Endothelial cell of umbilical vein (primary cell): ENCODE data around the gene ADIPOR2. TPM values are rescaled to one million over a fixed set of nuclear protein-coding genes. Genes with fewer than 3 reads are reported as not detected.

Experiments used
- BruUV-seq: library from RNA; stranded (reverse); fragments of 400-500 nt; replicated peaks from 2 replicates; lab custom pipeline; 2021; lab: Mats Ljungman, UMichigan
- CTCF ChIA-PET: fragments of 300-600, 350-600 bp; sonication (Branson Sonifier 250); formaldehyde crosslinking; loops from one replicate; lab custom pipeline; 2021; ENCODE audit warnings: antibody characterized with exemption, inconsistent platforms; lab: Charles Lee
- POLR2A ChIA-PET: fragments of 300-600, 350-600 bp; sonication (Branson Sonifier 250); formaldehyde crosslinking; loops from one replicate; lab custom pipeline; 2021; ENCODE audit warnings: antibody characterized with exemption, inconsistent platforms; lab: Charles Lee
- DNase-seq: peaks from one replicate; pipeline ENCODE4 v3.0.0-alpha.2; 2011; ENCODE audit warnings: low read depth, low spot score
- FAIRE-seq: peaks from 2 replicates; lab custom pipeline; 2011; peaks lifted over from hg19 to GRCh38; lab: Jason Lieb, UNC
- H2AFZ ChIP-seq: 2 replicates; pipeline ENCODE4 v1.6.0; 2012; ENCODE audit warnings: low read depth, low read length, control low read depth, inconsistent platforms
- H3K27ac ChIP-seq: 2 replicates; pipeline ENCODE4 v1.5.1; 2011; ENCODE audit warnings: low read depth, mild to moderate bottlenecking, control low read depth, low read length, moderate library complexity; ENCODE audit not compliant: insufficient read depth
- H3K27me3 ChIP-seq, 2 experiments: 2 replicates each; pipeline versions ENCODE4 v1.6.0 to v1.6.1; 2011; ENCODE audit warnings: low read length in 2 of 2, mixed read lengths in 1 of 2; ENCODE audit not compliant: control insufficient read depth in 2 of 2, insufficient read depth in 2 of 2
- H3K36me3 ChIP-seq, 2 experiments: 2 replicates in 1 of 2; 3 replicates in 1 of 2; pipeline ENCODE4 v1.5.1; 2011; ENCODE audit warnings: low read length in 2 of 2, mild to moderate bottlenecking in 1 of 2, moderate library complexity in 1 of 2; ENCODE audit not compliant: control insufficient read depth in 2 of 2, insufficient read depth in 2 of 2; ENCODE audit errors: extremely low read depth in 1 of 2
- H3K4me1 ChIP-seq: 3 replicates; pipeline ENCODE4 v1.5.1; 2011; ENCODE audit warnings: mild to moderate bottlenecking, low read length; ENCODE audit not compliant: control insufficient read depth, insufficient read depth; ENCODE audit errors: extremely low read depth
- H3K4me2 ChIP-seq: 2 replicates; pipeline ENCODE4 v1.6.1; 2011; ENCODE audit warnings: low read length, control low read depth, mixed read lengths; ENCODE audit not compliant: insufficient read depth
- H3K4me3 ChIP-seq, 3 experiments: fragments of 200-600 bp in 1 of 3; sonication (generic), shearing (Covaris generic) in 1 of 3; replicated peaks in 1 of 3; 2 replicates each; pipeline ENCODE4 v1.5.1; 2011 to 2016; ENCODE audit warnings: control low read depth in 3 of 3, low read length in 3 of 3, mild to moderate bottlenecking in 2 of 3, inconsistent platforms in 1 of 3, low read depth in 1 of 3, moderate library complexity in 1 of 3; ENCODE audit not compliant: insufficient read depth in 1 of 3
- H3K79me2 ChIP-seq: 2 replicates; pipeline ENCODE4 v1.6.0; 2012; ENCODE audit warnings: low read length, inconsistent platforms; ENCODE audit not compliant: control insufficient read depth, insufficient read depth
- H3K9ac ChIP-seq: replicated peaks from 2 replicates; pipeline ENCODE3; 2011; ENCODE audit warnings: low read length, control low read depth; ENCODE audit not compliant: insufficient read depth; ENCODE audit errors: extremely low read depth
- H3K9me1 ChIP-seq: replicated peaks from 3 replicates; pipeline ENCODE4 v1.6.0; 2011; ENCODE audit warnings: mild to moderate bottlenecking, low read length; ENCODE audit not compliant: control insufficient read depth, insufficient read depth; ENCODE audit errors: extremely low read depth
- H3K9me3 ChIP-seq: replicated peaks from 2 replicates; pipeline ENCODE4 v1.5.1; 2012; ENCODE audit warnings: low read length, inconsistent platforms; ENCODE audit not compliant: control insufficient read depth, insufficient read depth
- H4K20me1 ChIP-seq: replicated peaks from 2 replicates; pipeline ENCODE3; 2011; ENCODE audit warnings: mild to moderate bottlenecking, low read length; ENCODE audit not compliant: control insufficient read depth, insufficient read depth; ENCODE audit errors: extremely low read depth
- EZH2 ChIP-seq: IDR thresholded peaks from 2 replicates; pipeline ENCODE4 v1.6.1; 2012; ENCODE audit warnings: borderline replicate concordance, low read depth, mild to moderate bottlenecking, moderate library complexity, low read length, inconsistent platforms; ENCODE audit not compliant: severe bottlenecking
- FOS ChIP-seq: IDR thresholded peaks from 2 replicates; pipeline ENCODE4 v1.6.1; 2011; ENCODE audit warnings: mild to moderate bottlenecking, low read length, moderate library complexity, borderline replicate concordance; ENCODE audit not compliant: insufficient read depth
- GATA2 ChIP-seq: IDR thresholded peaks from 2 replicates; pipeline ENCODE4 v1.7.0; 2011; ENCODE audit warnings: low read depth, mild to moderate bottlenecking, moderate library complexity, mixed read lengths, low read length; ENCODE audit not compliant: insufficient read length, insufficient read depth
- JUN ChIP-seq: IDR thresholded peaks from 2 replicates; pipeline ENCODE4 v1.6.1; 2011; ENCODE audit warnings: borderline replicate concordance, low read depth; ENCODE audit not compliant: insufficient read length, insufficient read depth
- MYC ChIP-seq: IDR thresholded peaks from one replicate; pipeline ENCODE4 v1.6.1; 2011; ENCODE audit warnings: mild to moderate bottlenecking, low read depth, low read length
- POLR2A ChIP-seq: IDR thresholded peaks from 2 replicates; pipeline ENCODE4 v1.6.1; 2012; ENCODE audit warnings: low read depth, mild to moderate bottlenecking, control low read depth, low read length
- POLR2AphosphoS5 ChIP-seq: IDR thresholded peaks from 2 replicates; pipeline ENCODE4 v1.6.1; 2012; ENCODE audit warnings: low read depth, mild to moderate bottlenecking, control low read depth, low read length, moderate library complexity; ENCODE audit not compliant: insufficient read depth
- dilution Hi-C: fragments of 300-500 bp; cut with MboI; formaldehyde crosslinking; loops from one replicate; pipeline ENCODE4 v1.15.0; 2019; ENCODE audit warnings: low sequenced_read_pairs; ENCODE audit not compliant: extremely low pct_ligation_motif_present
- intact Hi-C: fragments of 100-400 bp; cut with micrococcal nuclease; formaldehyde crosslinking; loops from one replicate; pipeline ENCODE4 v1.10.0; 2022
- polyA plus RNA-seq, 4 experiments: library from polyadenylated mRNA; depleted of rRNA in 3 of 4; stranded (reverse) in 3 of 4; unstranded in 1 of 4; fragments of >200 nt; gene quantifications; 2 replicates each; pipeline versions ENCODE4 v1.2.1 to v1.2.3, GENCODE V29; 2011 to 2012; ENCODE audit warnings: missing spikeins in 1 of 4
- total RNA-seq: library from RNA; stranded (reverse); gene quantifications from 2 replicates; pipeline ENCODE4 v1.2.3, GENCODE V29; 2021
- TF ChIP-seq, protein P1 (sequence below): IDR thresholded peaks from 2 replicates; pipeline ENCODE4 v1.6.1; 2011; ENCODE audit not compliant: insufficient read depth, insufficient read length
- TF ChIP-seq, protein P2 (sequence below), 2 donors: IDR thresholded peaks; 1 replicate in 1 of 2; 2 replicates in 1 of 2; pipeline ENCODE4 v1.5.1; 2011; ENCODE audit warnings: low read length in 2 of 2, mild to moderate bottlenecking in 2 of 2, moderate library complexity in 2 of 2, control low read depth in 1 of 2, inconsistent platforms in 1 of 2, low read depth in 1 of 2; ENCODE audit not compliant: insufficient read depth in 1 of 2; ENCODE audit errors: extremely low read depth in 1 of 2

ADIPOR2 gene
- total and polyA plus RNA-seq, 2 donors (not counting 3 experiments of a cell fraction or from before 2014, with no cell fraction given): 22.5 to 57.3 TPM

DNA sequence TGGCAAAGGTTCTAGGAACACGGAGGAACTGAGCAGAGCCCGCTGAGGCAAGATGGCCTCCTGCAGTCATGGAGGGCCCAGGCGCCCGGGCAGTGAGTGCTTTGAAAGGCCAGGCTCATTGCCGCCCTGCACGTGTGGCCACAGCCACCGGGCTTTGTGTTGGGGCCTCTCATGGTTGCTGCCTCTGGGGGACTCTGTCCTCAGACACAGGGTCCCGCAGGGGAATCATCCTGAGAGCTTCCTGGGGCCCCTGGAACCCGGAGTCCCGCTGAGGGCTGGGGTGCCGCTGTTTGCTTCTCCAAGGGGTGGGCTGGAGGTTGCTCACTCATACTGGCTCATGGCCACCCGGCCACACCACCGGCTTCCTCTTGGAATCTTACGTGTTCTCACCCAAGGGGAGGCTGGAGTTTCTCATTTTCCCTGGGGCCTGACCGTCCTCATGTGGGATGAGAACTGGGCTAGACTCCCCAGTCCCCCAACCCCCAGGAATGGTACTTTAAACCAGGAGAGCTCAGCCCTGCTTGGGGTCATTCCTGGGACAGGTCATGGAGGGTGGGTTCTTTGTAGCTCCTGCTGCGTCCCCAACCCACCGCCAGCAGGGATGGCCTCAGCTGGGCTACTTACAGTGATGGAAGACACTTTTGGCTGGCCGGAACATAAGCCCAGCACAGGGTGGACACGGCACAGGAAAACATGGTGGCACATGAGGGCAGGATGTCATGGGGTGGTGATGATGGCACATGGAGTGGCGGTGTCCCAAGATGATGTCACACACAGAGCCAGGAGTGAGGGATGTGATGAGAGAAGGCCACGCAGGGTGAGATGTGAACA lies 108.4 kb downstream of the ADIPOR2 start:
- ChIA-PET CTCF (interaction anchor here (1.1 to 5.5 kb wide), 3 partner anchors 13 to 146 kb away, joined by 3 to 87 read pairs (median 4); no protein-coding TSS in a partner anchor), POLR2A (no interaction called here)
- Histone ChIP-seq H3K4me1 (peaks cover 12% of the 10 kb centered on the region), H4K20me1 (no peaks in the 10 kb centered on the region), H3K36me3 (no peaks in the 10 kb centered on the region), H3K9ac (no peak overlapping the region), H3K9me3 (no peaks in the 10 kb centered on the region), H2AFZ (no peak overlapping the region), H3K27ac (no peak overlapping the region), H3K4me2 (no peak overlapping the region), H3K79me2 (no peaks in the 10 kb centered on the region), H3K9me1 (no peaks in the 10 kb centered on the region), H3K27me3 (no peaks in the 10 kb centered on the region), H3K4me3 (no peak overlapping the region)
- FAIRE-seq: no peak
- no TSS peak for BruUV-seq
- no peak for DNase-seq
- TF ChIP-seq POLR2AphosphoS5: no peak
- TF ChIP-seq EZH2: no peak
- no peak for TF ChIP-seq JUN
- no peak for TF ChIP-seq MYC
- TF ChIP-seq, protein P1, sequence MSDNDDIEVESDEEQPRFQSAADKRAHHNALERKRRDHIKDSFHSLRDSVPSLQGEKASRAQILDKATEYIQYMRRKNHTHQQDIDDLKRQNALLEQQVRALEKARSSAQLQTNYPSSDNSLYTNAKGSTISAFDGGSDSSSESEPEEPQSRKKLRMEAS: no peak
- no peak for TF ChIP-seq GATA2
- no peak for TF ChIP-seq POLR2A
- TF ChIP-seq FOS: no peak
- TF ChIP-seq, protein P2, sequence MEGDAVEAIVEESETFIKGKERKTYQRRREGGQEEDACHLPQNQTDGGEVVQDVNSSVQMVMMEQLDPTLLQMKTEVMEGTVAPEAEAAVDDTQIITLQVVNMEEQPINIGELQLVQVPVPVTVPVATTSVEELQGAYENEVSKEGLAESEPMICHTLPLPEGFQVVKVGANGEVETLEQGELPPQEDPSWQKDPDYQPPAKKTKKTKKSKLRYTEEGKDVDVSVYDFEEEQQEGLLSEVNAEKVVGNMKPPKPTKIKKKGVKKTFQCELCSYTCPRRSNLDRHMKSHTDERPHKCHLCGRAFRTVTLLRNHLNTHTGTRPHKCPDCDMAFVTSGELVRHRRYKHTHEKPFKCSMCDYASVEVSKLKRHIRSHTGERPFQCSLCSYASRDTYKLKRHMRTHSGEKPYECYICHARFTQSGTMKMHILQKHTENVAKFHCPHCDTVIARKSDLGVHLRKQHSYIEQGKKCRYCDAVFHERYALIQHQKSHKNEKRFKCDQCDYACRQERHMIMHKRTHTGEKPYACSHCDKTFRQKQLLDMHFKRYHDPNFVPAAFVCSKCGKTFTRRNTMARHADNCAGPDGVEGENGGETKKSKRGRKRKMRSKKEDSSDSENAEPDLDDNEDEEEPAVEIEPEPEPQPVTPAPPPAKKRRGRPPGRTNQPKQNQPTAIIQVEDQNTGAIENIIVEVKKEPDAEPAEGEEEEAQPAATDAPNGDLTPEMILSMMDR (IDR thresholded peaks at IDR 0.05; ENCODE audit: extremely low read depth in 1 of 2, insufficient read depth in 1 of 2, low read depth in 1 of 2, low read length in 2 of 2): no peak
- dilution Hi-C loops (no loop called here), intact Hi-C loops (no loop called here)
